ENCODE measurements around the gene CPXM2.

GRCh38 chr10:123857616-123858015 is 34.0 kb downstream of the CPXM2 start:
- no peak for TF ChIP-seq EZH2phosphoT487 (IDR thresholded peaks at IDR 0.05; ENCODE audit: borderline replicate concordance, low read depth)
- no peak for TF ChIP-seq JUND (IDR thresholded peaks at IDR 0.05)
- TF ChIP-seq, protein P1, sequence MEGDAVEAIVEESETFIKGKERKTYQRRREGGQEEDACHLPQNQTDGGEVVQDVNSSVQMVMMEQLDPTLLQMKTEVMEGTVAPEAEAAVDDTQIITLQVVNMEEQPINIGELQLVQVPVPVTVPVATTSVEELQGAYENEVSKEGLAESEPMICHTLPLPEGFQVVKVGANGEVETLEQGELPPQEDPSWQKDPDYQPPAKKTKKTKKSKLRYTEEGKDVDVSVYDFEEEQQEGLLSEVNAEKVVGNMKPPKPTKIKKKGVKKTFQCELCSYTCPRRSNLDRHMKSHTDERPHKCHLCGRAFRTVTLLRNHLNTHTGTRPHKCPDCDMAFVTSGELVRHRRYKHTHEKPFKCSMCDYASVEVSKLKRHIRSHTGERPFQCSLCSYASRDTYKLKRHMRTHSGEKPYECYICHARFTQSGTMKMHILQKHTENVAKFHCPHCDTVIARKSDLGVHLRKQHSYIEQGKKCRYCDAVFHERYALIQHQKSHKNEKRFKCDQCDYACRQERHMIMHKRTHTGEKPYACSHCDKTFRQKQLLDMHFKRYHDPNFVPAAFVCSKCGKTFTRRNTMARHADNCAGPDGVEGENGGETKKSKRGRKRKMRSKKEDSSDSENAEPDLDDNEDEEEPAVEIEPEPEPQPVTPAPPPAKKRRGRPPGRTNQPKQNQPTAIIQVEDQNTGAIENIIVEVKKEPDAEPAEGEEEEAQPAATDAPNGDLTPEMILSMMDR (IDR thresholded peaks at IDR 0.05): no peak
- no peak for TF ChIP-seq FOXM1 (IDR thresholded peaks at IDR 0.05; ENCODE audit: low read depth)
- no peak for TF ChIP-seq NRF1 (IDR thresholded peaks at IDR 0.05; ENCODE audit: low read depth, low read length)
- no peak for TF ChIP-seq USF2 (IDR thresholded peaks at IDR 0.05; ENCODE audit: borderline replicate concordance, low read depth, low read length)
- no peak for TF ChIP-seq GATA2 (CRISPR knock-in tag; IDR thresholded peaks at IDR 0.05)

Data from SK-N-SH (cell line).